HT-29 (cell line): ENCODE measurements around the gene DMRTA2. TPM values are rescaled to one million over a fixed set of nuclear protein-coding genes. Genes with fewer than 3 reads are reported as not detected.

Source experiments
- DNase-seq: peaks from one replicate; pipeline ENCODE4 v3.0.0-alpha.2; 2015; ENCODE audit warnings: low spot score
- total RNA-seq: library from RNA; depleted of rRNA; stranded (reverse); fragments of >200 nt; shearing (Covaris generic); gene quantifications from 2 replicates; pipeline ENCODE4 v1.2.3, GENCODE V29; 2014

DMRTA2 gene
- total RNA-seq, 1 experiment from 2014 or later, result not detected

- DNase-seq, result no peak
Measured at GRCh38 chr1:50424045-50424883, 1.0 kb upstream of the DMRTA2 start.

GRCh38 chr1:50423670-50424000, 392 bp upstream of the DMRTA2 start:
- DNase-seq, result no peak

GRCh38 chr1:50422675-50422945, 633 bp downstream of the DMRTA2 start:
- DNase-seq, result no peak

- DNase-seq, result no peak
Measured at GRCh38 chr1:50421768-50422674, 1.2 kb downstream of the DMRTA2 start.

- no peak for DNase-seq
Measured at GRCh38 chr1:50421366-50421748, 1.9 kb downstream of the DMRTA2 start.

GRCh38 chr1:50420689-50421365, 2.4 kb downstream of the DMRTA2 start:
- no peak for DNase-seq

GRCh38 chr1:50419907-50420677, 3.2 kb downstream of the DMRTA2 start:
- no peak for DNase-seq

- no peak for DNase-seq
Measured at GRCh38 chr1:50419192-50419906, 3.9 kb downstream of the DMRTA2 start.

GRCh38 chr1:50418600-50419109, 4.6 kb downstream of the DMRTA2 start:
- no peak for DNase-seq

- DNase-seq, result no peak
Measured at GRCh38 chr1:50417946-50418599, 5.2 kb downstream of the DMRTA2 start.

- no peak for DNase-seq
Measured at GRCh38 chr1:50417507-50417906, 5.7 kb downstream of the DMRTA2 start.

- DNase-seq, result no peak
Measured at GRCh38 chr1:50416553-50417453, 6.4 kb downstream of the DMRTA2 start.

- DNase-seq, result no peak
Measured at GRCh38 chr1:50416150-50416527, 7.1 kb downstream of the DMRTA2 start.

GRCh38 chr1:50415235-50416149, 7.8 kb downstream of the DMRTA2 start:
- no peak for DNase-seq

- DNase-seq, result no peak
Measured at GRCh38 chr1:50414853-50415234, 8.4 kb downstream of the DMRTA2 start.

- no peak for DNase-seq
Measured at GRCh38 chr1:50412813-50413476, 10.3 kb downstream of the DMRTA2 start.

- DNase-seq, result no peak
Measured at GRCh38 chr1:50405814-50406213, 17.4 kb downstream of the DMRTA2 start.
